ENCODE measurements around the gene MLLT1. TPM values are rescaled to one million over a fixed set of nuclear protein-coding genes. Genes with fewer than 3 reads are reported as not detected.

Gene MLLT1
- total RNA-seq, 1 experiment from 2014 or later: 55.0 TPM

GRCh38 chr19:6181119-6181518 is 98.7 kb downstream of the MLLT1 start:
- no peaks in the 10 kb centered on the region for H3K79me2 ChIP-seq (ENCODE audit: insufficient read depth, low read length)
- no peak for ATAC-seq
- H3K9ac ChIP-seq (ENCODE audit: low read length): no peak overlapping the region
- peaks cover 29% of the 10 kb centered on the region; the same call in 1 of the 2 replicates for H3K27me3 ChIP-seq (ENCODE audit: insufficient read depth, low read length)
- no peak overlapping the region for H2AFZ ChIP-seq (ENCODE audit: low read depth, low read length, poor library complexity, severe bottlenecking)
- H4K20me1 ChIP-seq (ENCODE audit: insufficient read depth): no peaks in the 10 kb centered on the region
- H3K4me1 ChIP-seq (ENCODE audit: control insufficient read depth in 1 of 2, insufficient read depth in 2 of 2, low read length in 2 of 2): no peaks in the 10 kb centered on the region
- H3K36me3 ChIP-seq (ENCODE audit: control insufficient read depth in 1 of 2, insufficient read depth in 2 of 2, low read length in 2 of 2): no peaks in the 10 kb centered on the region
- ChIA-PET CTCF (no interaction called here), POLR2A (no interaction called here), RAD21 (ENCODE audit: low non-redundant PET in 1 of 2, low total read pairs in 2 of 2, uncharacterized antibody in 2 of 2, unreplicated experiment in 2 of 2) (no interaction called here)
- TF ChIP-seq SP1 (IDR thresholded peaks at IDR 0.05; ENCODE audit: low read depth) (no peak), CEBPB (IDR thresholded peaks at IDR 0.05; ENCODE audit: low read depth) (no peak), EGR1 (IDR thresholded peaks at IDR 0.05; ENCODE audit: low read depth) (no peak), EZH2phosphoT487 (IDR thresholded peaks at IDR 0.05; ENCODE audit: borderline replicate concordance) (no peak), FOSL1 (IDR thresholded peaks at IDR 0.05; ENCODE audit: low read depth) (no peak), SIN3A (IDR thresholded peaks at IDR 0.05; ENCODE audit: low read depth) (no peak), RAD21 (IDR thresholded peaks at IDR 0.05; ENCODE audit: low read depth) (no peak), ZFX (IDR thresholded peaks at IDR 0.05) (no peak), JUND (IDR thresholded peaks at IDR 0.05) (no peak), CBX3 (IDR thresholded peaks at IDR 0.05; ENCODE audit: low read depth) (no peak), EZH2 (IDR thresholded peaks at IDR 0.05) (no peak), SRF (IDR thresholded peaks at IDR 0.05; ENCODE audit: low read depth) (no peak), POLR2A (IDR thresholded peaks at IDR 0.05; ENCODE audit: borderline replicate concordance, extremely low read depth, insufficient read depth, insufficient read length) (no peak)
- TF ChIP-seq, protein P1, sequence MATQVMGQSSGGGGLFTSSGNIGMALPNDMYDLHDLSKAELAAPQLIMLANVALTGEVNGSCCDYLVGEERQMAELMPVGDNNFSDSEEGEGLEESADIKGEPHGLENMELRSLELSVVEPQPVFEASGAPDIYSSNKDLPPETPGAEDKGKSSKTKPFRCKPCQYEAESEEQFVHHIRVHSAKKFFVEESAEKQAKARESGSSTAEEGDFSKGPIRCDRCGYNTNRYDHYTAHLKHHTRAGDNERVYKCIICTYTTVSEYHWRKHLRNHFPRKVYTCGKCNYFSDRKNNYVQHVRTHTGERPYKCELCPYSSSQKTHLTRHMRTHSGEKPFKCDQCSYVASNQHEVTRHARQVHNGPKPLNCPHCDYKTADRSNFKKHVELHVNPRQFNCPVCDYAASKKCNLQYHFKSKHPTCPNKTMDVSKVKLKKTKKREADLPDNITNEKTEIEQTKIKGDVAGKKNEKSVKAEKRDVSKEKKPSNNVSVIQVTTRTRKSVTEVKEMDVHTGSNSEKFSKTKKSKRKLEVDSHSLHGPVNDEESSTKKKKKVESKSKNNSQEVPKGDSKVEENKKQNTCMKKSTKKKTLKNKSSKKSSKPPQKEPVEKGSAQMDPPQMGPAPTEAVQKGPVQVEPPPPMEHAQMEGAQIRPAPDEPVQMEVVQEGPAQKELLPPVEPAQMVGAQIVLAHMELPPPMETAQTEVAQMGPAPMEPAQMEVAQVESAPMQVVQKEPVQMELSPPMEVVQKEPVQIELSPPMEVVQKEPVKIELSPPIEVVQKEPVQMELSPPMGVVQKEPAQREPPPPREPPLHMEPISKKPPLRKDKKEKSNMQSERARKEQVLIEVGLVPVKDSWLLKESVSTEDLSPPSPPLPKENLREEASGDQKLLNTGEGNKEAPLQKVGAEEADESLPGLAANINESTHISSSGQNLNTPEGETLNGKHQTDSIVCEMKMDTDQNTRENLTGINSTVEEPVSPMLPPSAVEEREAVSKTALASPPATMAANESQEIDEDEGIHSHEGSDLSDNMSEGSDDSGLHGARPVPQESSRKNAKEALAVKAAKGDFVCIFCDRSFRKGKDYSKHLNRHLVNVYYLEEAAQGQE (IDR thresholded peaks at IDR 0.05; ENCODE audit: low read depth): no peak
- no peak overlapping the region for H3K27ac ChIP-seq (ENCODE audit: low read depth, low read length)
- BruUV-seq (replicated peaks): no TSS peak
- intact Hi-C loops (cut with micrococcal nuclease): no loop called here
- H3K4me2 ChIP-seq (ENCODE audit: low read length): no peak overlapping the region
- no peaks in the 10 kb centered on the region for H3K9me3 ChIP-seq (ENCODE audit: control insufficient read depth in 1 of 2, insufficient read depth in 1 of 2, low read depth in 1 of 2, low read length in 2 of 2)
- DNase-seq (ENCODE audit: low read depth, low spot score): no peak
- H3K4me3 ChIP-seq (replicated peaks in 1 of 2; ENCODE audit: low read depth in 1 of 2, low read length in 2 of 2): no peak overlapping the region
- H3K9me2 ChIP-seq (ENCODE audit: insufficient read depth): no peaks in the 10 kb centered on the region
